GM12892 (cell line): ENCODE results near the gene PRR23A.

ENCODE experiments used
- POLR2A ChIP-seq: IDR thresholded peaks from 2 replicates; pipeline ENCODE4 v1.6.1; 2011; ENCODE audit warnings: low read depth, low read length, control low read depth
- POLR2AphosphoS5 ChIP-seq: IDR thresholded peaks from 2 replicates; pipeline ENCODE4 v1.6.1; 2011; ENCODE audit warnings: low read depth, low read length, control low read depth

GRCh38 chr3:138987181-138987580 lies 18.9 kb downstream of the PRR23A start:
- TF ChIP-seq POLR2A (no peak), POLR2AphosphoS5 (no peak)
